GM18909 (cell line): ENCODE data around the gene CDH22.

Experiments
- ATAC-seq: cut with Tn5 transposase; IDR thresholded peaks from one replicate; pipeline ENCODE4 v1.9.1; 2021; ENCODE audit warnings: mild to moderate bottlenecking; ENCODE audit not compliant: unreplicated experiment, poor library complexity

Gene CDH22

GRCh38 chr20:46344488-46345162 is 36.3 kb upstream of the CDH22 start:
- ATAC-seq: no peak

GRCh38 chr20:46343975-46344357 is 35.7 kb upstream of the CDH22 start:
- ATAC-seq: no peak

GRCh38 chr20:46343348-46343974 is 35.2 kb upstream of the CDH22 start:
- ATAC-seq: no peak

- ATAC-seq: no peak
Observed at GRCh38 chr20:46342451-46343347, 34.4 kb upstream of the CDH22 start.

- ATAC-seq: no peak
Observed at GRCh38 chr20:46342010-46342378, 33.7 kb upstream of the CDH22 start.

GRCh38 chr20:46341074-46342009 is 33.0 kb upstream of the CDH22 start:
- no peak for ATAC-seq

- ATAC-seq: no peak
Observed at GRCh38 chr20:46339037-46339436, 30.7 kb upstream of the CDH22 start.

- ATAC-seq: no peak
Observed at GRCh38 chr20:46336735-46337134, 28.4 kb upstream of the CDH22 start.

GRCh38 chr20:46334303-46334904 is 26.1 kb upstream of the CDH22 start:
- ATAC-seq: no peak

- no peak for ATAC-seq
Observed at GRCh38 chr20:46333161-46333991, 25.1 kb upstream of the CDH22 start.

GRCh38 chr20:46332373-46333160 is 24.3 kb upstream of the CDH22 start:
- no peak for ATAC-seq

GRCh38 chr20:46331611-46332361 is 23.5 kb upstream of the CDH22 start:
- ATAC-seq: no peak

- ATAC-seq: no peak
Observed at GRCh38 chr20:46330831-46331371, 22.6 kb upstream of the CDH22 start.

- no peak for ATAC-seq
Observed at GRCh38 chr20:46330072-46330763, 21.9 kb upstream of the CDH22 start.

GRCh38 chr20:46328200-46328882 is 20.0 kb upstream of the CDH22 start:
- no peak for ATAC-seq

- ATAC-seq: no peak
Observed at GRCh38 chr20:46327557-46327956, 19.3 kb upstream of the CDH22 start.
